SU-DHL-6 (cell line): Measurements from ENCODE around the gene AGAP1.

ENCODE experiments used
- EZH2phosphoT487 ChIP-seq: fragments of 200-600 bp; sonication (generic), shearing (Covaris generic); conservative IDR thresholded peaks from 2 replicates; pipeline ENCODE4 v1.6.1; 2018; ENCODE audit warnings: mild to moderate bottlenecking, antibody characterized with exemption, low read length, moderate library complexity, mixed read lengths
- TF ChIP-seq, protein P1 (sequence below): fragments of 200-600 bp; sonication (generic); IDR thresholded peaks from one replicate; pipeline ENCODE4 v1.5.1; 2017; ENCODE audit warnings: antibody characterized with exemption, mild to moderate bottlenecking, low read length, moderate library complexity; ENCODE audit not compliant: insufficient read depth, poor library complexity, severe bottlenecking

- TF ChIP-seq, protein P1, sequence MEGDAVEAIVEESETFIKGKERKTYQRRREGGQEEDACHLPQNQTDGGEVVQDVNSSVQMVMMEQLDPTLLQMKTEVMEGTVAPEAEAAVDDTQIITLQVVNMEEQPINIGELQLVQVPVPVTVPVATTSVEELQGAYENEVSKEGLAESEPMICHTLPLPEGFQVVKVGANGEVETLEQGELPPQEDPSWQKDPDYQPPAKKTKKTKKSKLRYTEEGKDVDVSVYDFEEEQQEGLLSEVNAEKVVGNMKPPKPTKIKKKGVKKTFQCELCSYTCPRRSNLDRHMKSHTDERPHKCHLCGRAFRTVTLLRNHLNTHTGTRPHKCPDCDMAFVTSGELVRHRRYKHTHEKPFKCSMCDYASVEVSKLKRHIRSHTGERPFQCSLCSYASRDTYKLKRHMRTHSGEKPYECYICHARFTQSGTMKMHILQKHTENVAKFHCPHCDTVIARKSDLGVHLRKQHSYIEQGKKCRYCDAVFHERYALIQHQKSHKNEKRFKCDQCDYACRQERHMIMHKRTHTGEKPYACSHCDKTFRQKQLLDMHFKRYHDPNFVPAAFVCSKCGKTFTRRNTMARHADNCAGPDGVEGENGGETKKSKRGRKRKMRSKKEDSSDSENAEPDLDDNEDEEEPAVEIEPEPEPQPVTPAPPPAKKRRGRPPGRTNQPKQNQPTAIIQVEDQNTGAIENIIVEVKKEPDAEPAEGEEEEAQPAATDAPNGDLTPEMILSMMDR: peak; percentile 72
- no peak for TF ChIP-seq EZH2phosphoT487
These were observed 272.4 kb downstream of the AGAP1 start for GRCh38 chr2:235766278-235766677.
